ENCODE measurements around the gene CRYBB2. TPM values are rescaled to one million over a fixed set of nuclear protein-coding genes. Genes with fewer than 3 reads are reported as not detected.
A peak's percentile ranks its signal among the peaks of the same experiment; 100 is the strongest.
"Not testable (repeated sequence)": the region's sequence is repeated elsewhere in the genome, so short reads cannot be mapped to it uniquely, and the experiment has no call there.

Gene CRYBB2
- polyA plus RNA-seq, 1 donor, result 0.42 TPM

GRCh38 chr22:25233706-25234105 is 14.3 kb downstream of the CRYBB2 start:
- not testable (repeated sequence) for DNase-seq

- peak; percentile 69 for DNase-seq
These were observed 16.3 kb downstream of the CRYBB2 start for GRCh38 chr22:25235547-25236290.

GRCh38 chr22:25236417-25236816 is 17.0 kb downstream of the CRYBB2 start:
- DNase-seq, result no peak

- DNase-seq, result no peak
These were observed 18.1 kb downstream of the CRYBB2 start for GRCh38 chr22:25237503-25237902.

GRCh38 chr22:25238058-25238457 is 18.6 kb downstream of the CRYBB2 start:
- not testable (repeated sequence) for DNase-seq

GRCh38 chr22:25255169-25255568 is 35.7 kb downstream of the CRYBB2 start:
- DNase-seq, result not testable (repeated sequence)

GRCh38 chr22:25267567-25267966 is 48.1 kb downstream of the CRYBB2 start:
- DNase-seq, result not testable (repeated sequence)

- not testable (repeated sequence) for DNase-seq
These were observed 49.5 kb downstream of the CRYBB2 start for GRCh38 chr22:25268902-25269301.

GRCh38 chr22:25270061-25270460 is 50.6 kb downstream of the CRYBB2 start:
- DNase-seq, result not testable (repeated sequence)

GRCh38 chr22:25273231-25273630 is 53.8 kb downstream of the CRYBB2 start:
- not testable (repeated sequence) for DNase-seq

- not testable (repeated sequence) for DNase-seq
These were observed 54.5 kb downstream of the CRYBB2 start for GRCh38 chr22:25273928-25274327.

GRCh38 chr22:25280118-25280517 is 60.7 kb downstream of the CRYBB2 start:
- DNase-seq, result not testable (repeated sequence)

Other genes starting within 250 kb of the CRYBB2 start
- 0.27 TPM for gene CRYBB3, start 19.8 kb upstream of the CRYBB2 start, polyA plus RNA-seq (ENCODE audit: insufficient read length)